Muscle of leg (tissue), 11 donors: Measurements from ENCODE around the gene PCDHA7. TPM values are rescaled to one million over a fixed set of nuclear protein-coding genes. Genes with fewer than 3 reads are reported as not detected.
"Not testable (repeated sequence)": the region's sequence is repeated elsewhere in the genome, so short reads cannot be mapped to it uniquely, and the experiment has no call there.

ENCODE experiments used
- DNase-seq: peaks from one replicate; pipeline ENCODE4 v3.0.0; 2013
- H3K27ac ChIP-seq: one replicate; pipeline ENCODE4 v1.5.1; 2013; ENCODE audit warnings: mild to moderate bottlenecking, low read length, control low read depth
- H3K27me3 ChIP-seq: one replicate; pipeline ENCODE4 v1.6.1; 2013; ENCODE audit warnings: low read length; ENCODE audit not compliant: control insufficient read depth, insufficient read depth
- H3K36me3 ChIP-seq: one replicate; pipeline ENCODE4 v1.6.1; 2013; ENCODE audit warnings: low read length; ENCODE audit not compliant: control insufficient read depth, insufficient read depth
- H3K4me1 ChIP-seq: one replicate; pipeline ENCODE4 v1.6.1; 2013; ENCODE audit warnings: low read length; ENCODE audit not compliant: control insufficient read depth, insufficient read depth
- H3K4me3 ChIP-seq: one replicate; pipeline ENCODE4 v1.5.1; 2013; ENCODE audit warnings: low read length, control low read depth
- H3K9me3 ChIP-seq: replicated peaks from 2 replicates; pipeline ENCODE4 v1.6.1; 2013; ENCODE audit warnings: low read depth, low read length; ENCODE audit not compliant: control insufficient read depth
- WGBS: methylation state at CpG from one replicate; pipeline ENCODE4 v1.1.5; 2013; ENCODE audit warnings: missing lambda C conversion rate; ENCODE audit not compliant: insufficient coverage; 5-methylcytosine and 5-hydroxymethylcytosine counted together
- polyA plus RNA-seq, 8 donors: library from polyadenylated mRNA; unstranded; fragments of 120-200 nt; gene quantifications; one replicate each; pipeline versions ENCODE4 v1.2.1 to v1.2.3, GENCODE V29; 2013; ENCODE audit warnings: inconsistent platforms in 1 of 8, low replicate concordance in 1 of 8; ENCODE audit not compliant: insufficient read length in 8 of 8, insufficient read depth in 1 of 8
- total RNA-seq: library from RNA; stranded (reverse); fragments of 120-200 nt; gene quantifications from one replicate; pipeline ENCODE4 v1.2.4, GENCODE V29; 2013

PCDHA7 gene
- total and polyA plus RNA-seq, 9 donors = 0.04 to 0.26 (median 0.13) TPM

GRCh38 chr5:140796718-140797095, 37.4 kb upstream of the PCDHA7 start:
- H3K27me3 ChIP-seq = peaks cover 5% of the 10 kb centered on the region
- DNase-seq = no peak
- peaks cover 20% of the 10 kb centered on the region for H3K9me3 ChIP-seq
- H3K4me1 ChIP-seq = no peaks in the 10 kb centered on the region
- no peak overlapping the region for H3K27ac ChIP-seq
- 54% methylated on average over 39 of the region's 39 CpGs for WGBS
- no peak overlapping the region for H3K4me3 ChIP-seq
- H3K36me3 ChIP-seq = no peaks in the 10 kb centered on the region

- WGBS = 18% methylated on average over 13 of the region's 29 CpGs
- no peaks in the 10 kb centered on the region for H3K4me1 ChIP-seq
- H3K27ac ChIP-seq = no peak within 1 kb of the TSS
- DNase-seq = peak; percentile 6
- H3K36me3 ChIP-seq = no peaks in the 10 kb centered on the region
- peaks cover 6% of the 10 kb centered on the region for H3K27me3 ChIP-seq
- H3K4me3 ChIP-seq = no peak within 1 kb of the TSS
- H3K9me3 ChIP-seq = peaks cover 24% of the 10 kb centered on the region
Measured at GRCh38 chr5:140800816-140801493, 33.1 kb upstream of the PCDHA7 start, which contains the start of gene PCDHA3. Gene PCDHA3 (plus strand): TSS chr5:140801057.

GRCh38 chr5:140801494-140801841, 32.6 kb upstream of the PCDHA7 start:
- WGBS = 9% methylated on average over 13 of the region's 16 CpGs
- Histone ChIP-seq H3K4me1 (no peaks in the 10 kb centered on the region), H3K27ac (no peak overlapping the region), H3K9me3 (peaks cover 21% of the 10 kb centered on the region), H3K27me3 (peaks cover 6% of the 10 kb centered on the region), H3K4me3 (no peak overlapping the region), H3K36me3 (no peaks in the 10 kb centered on the region)
- no peak for DNase-seq

DNA sequence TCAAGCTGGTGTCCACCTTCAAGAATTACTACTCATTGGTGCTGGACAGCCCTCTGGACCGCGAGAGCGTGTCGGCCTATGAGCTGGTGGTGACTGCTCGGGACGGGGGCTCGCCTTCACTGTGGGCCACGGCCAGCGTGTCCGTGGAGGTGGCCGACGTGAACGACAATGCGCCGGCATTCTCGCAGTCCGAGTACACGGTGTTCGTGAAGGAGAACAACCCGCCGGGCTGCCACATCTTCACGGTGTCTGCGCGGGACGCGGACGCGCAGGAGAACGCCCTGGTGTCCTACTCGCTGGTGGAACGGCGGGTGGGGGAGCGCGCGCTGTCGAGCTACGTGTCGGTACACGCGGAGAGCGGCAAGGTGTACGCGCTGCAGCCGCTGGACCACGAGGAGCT, 31.7 kb upstream of the PCDHA7 start:
- WGBS = 49% methylated on average over 42 of the region's 45 CpGs
- H3K27me3 ChIP-seq, H3K4me3 ChIP-seq, H3K4me1 ChIP-seq, H3K36me3 ChIP-seq, DNase-seq, H3K27ac ChIP-seq: not testable (repeated sequence)
- H3K9me3 ChIP-seq = peaks cover 17% of the 10 kb centered on the region

DNA sequence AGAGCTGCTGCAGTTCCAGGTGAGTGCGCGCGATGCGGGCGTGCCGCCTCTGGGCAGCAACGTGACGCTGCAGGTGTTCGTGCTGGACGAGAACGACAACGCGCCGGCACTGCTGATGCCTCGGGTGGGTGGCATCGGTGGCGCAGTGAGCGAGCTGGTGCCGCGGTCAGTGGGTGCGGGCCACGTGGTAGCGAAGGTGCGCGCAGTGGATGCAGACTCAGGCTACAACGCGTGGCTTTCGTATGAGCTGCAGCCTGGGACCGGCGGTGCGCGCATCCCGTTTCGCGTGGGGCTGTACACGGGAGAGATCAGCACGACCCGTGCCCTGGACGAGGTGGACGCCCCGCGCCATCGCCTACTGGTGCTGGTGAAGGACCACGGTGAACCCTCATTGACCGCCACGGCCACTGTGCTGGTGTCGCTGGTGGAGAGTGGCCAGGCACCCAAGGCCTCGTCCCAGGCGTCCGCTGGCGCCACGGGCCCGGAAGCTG, 31.2 kb upstream of the PCDHA7 start:
- peaks cover 6% of the 10 kb centered on the region for H3K27me3 ChIP-seq
- no peak overlapping the region for H3K27ac ChIP-seq
- DNase-seq = no peak
- WGBS = 44% methylated on average over 53 of the region's 53 CpGs
- H3K4me3 ChIP-seq = no peak overlapping the region
- peaks cover 17% of the 10 kb centered on the region for H3K9me3 ChIP-seq
- no peaks in the 10 kb centered on the region for H3K4me1 ChIP-seq
- no peaks in the 10 kb centered on the region for H3K36me3 ChIP-seq

- no peak within 1 kb of the TSS for H3K4me3 ChIP-seq
- no peaks in the 10 kb centered on the region for H3K4me1 ChIP-seq
- H3K36me3 ChIP-seq = no peaks in the 10 kb centered on the region
- WGBS = 22% methylated on average over 18 of the region's 47 CpGs
- H3K27me3 ChIP-seq = peaks cover 3% of the 10 kb centered on the region
- DNase-seq = no peak
- peaks cover 13% of the 10 kb centered on the region for H3K9me3 ChIP-seq
- H3K27ac ChIP-seq = no peak within 1 kb of the TSS
Measured at GRCh38 chr5:140806834-140807775, 27.0 kb upstream of the PCDHA7 start, which contains the start of gene PCDHA4. Gene PCDHA4 (plus strand): TSS chr5:140807068.

DNA sequence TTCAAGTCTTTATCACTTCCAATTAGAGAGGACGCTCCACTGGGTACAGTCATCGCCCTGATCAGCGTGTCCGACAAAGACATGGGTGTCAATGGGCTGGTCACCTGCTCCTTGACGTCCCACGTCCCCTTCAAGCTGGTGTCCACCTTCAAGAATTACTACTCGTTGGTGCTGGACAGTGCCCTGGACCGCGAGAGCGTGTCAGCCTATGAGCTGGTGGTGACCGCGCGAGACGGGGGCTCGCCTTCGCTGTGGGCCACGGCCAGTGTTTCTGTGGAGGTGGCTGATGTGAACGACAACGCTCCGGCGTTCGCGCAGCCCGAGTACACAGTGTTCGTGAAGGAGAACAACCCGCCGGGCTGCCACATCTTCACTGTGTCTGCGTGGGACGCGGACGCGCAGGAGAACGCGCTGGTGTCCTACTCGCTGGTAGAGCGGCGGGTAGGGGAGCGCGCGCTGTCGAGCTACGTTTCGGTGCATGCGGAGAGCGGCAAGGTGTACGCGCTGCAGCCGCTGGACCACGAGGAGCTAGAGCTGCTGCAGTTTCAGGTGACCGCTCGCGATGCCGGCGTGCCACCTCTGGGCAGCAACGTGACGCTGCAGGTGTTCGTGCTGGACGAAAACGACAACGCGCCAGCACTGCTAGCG, 25.7 kb upstream of the PCDHA7 start:
- WGBS = 58% methylated on average over 59 of the region's 62 CpGs
- H3K27me3 ChIP-seq, H3K36me3 ChIP-seq, DNase-seq, H3K27ac ChIP-seq, H3K4me1 ChIP-seq, H3K4me3 ChIP-seq, H3K9me3 ChIP-seq: not testable (repeated sequence)

GRCh38 chr5:140808889-140809291, 25.2 kb upstream of the PCDHA7 start:
- no peak for DNase-seq
- Histone ChIP-seq H3K27me3 (no peaks in the 10 kb centered on the region), H3K4me1 (no peaks in the 10 kb centered on the region), H3K36me3 (no peaks in the 10 kb centered on the region), H3K4me3 (no peak overlapping the region), H3K27ac (no peak overlapping the region), H3K9me3 (peaks cover 3% of the 10 kb centered on the region)
- WGBS = 67% methylated on average over 43 of the region's 43 CpGs

DNA sequence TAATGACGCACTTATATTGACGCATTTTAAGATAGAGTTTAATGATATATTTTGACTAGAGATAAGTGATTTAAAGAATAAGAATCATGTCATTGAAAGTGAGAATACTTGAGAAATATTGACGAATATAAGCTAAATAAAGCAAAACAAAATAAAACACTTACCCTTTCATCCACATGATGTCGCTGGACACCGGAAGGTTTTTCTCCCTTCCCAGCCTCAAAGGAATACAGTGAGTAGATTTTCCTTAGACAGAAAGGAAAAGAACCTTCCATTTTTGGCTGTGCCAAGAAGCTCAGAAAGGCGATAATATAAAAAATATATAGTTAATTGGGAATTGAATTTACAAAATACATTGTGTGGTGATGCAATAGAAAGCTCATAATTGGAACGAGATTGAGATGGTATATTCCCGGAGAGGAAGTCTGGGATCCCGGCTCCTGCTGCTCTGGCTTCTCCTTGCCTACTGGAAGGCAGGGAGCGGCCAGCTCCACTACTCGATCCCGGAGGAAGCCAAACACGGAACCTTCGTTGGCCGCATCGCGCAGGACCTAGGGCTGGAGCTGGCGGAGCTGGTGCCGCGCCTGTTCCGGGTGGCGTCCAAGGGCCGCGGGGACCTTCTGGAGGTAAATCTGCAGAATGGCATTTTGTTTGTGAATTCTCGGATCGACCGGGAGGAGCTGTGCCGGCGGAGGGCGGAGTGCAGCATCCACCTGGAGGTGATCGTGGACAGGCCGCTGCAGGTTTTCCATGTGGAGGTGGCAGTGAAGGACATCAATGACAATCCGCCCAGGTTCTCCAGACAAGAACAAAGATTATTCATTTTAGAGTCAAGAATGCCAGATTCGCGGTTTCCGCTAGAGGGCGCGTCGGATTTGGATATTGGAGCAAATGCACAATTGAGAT, 12.4 kb upstream of the PCDHA7 start, which contains the start of gene PCDHA5:
PCDHA5 (plus strand) TSS at position 239 of the 906 bp plus-strand sequence.
- DNase-seq = no peak
- Histone ChIP-seq H3K4me1 (no peaks in the 10 kb centered on the region), H3K4me3 (no peak within 1 kb of the TSS), H3K36me3 (no peaks in the 10 kb centered on the region), H3K27ac (no peak within 1 kb of the TSS), H3K9me3 (peaks cover 2% of the 10 kb centered on the region), H3K27me3 (no peaks in the 10 kb centered on the region)
- 29% methylated on average over 32 of the region's 39 CpGs for WGBS
